PFSK-1 (cell line): ENCODE data around the gene GARS1.

Source experiments
- FOXP2 ChIP-seq: optimal IDR thresholded peaks from 2 replicates; pipeline ENCODE3; 2011; ENCODE audit warnings: borderline replicate concordance, control low read depth, inconsistent platforms; ENCODE audit not compliant: insufficient read depth; ENCODE audit errors: extremely low read length, extremely low read depth
- POLR2AphosphoS5 ChIP-seq: IDR thresholded peaks from 2 replicates; pipeline ENCODE4 v1.6.1; 2012; ENCODE audit warnings: low read depth, mild to moderate bottlenecking, control low read depth, low read length, moderate library complexity
- SIN3A ChIP-seq: IDR thresholded peaks from 2 replicates; pipeline ENCODE4 v1.6.1; 2012; ENCODE audit warnings: mild to moderate bottlenecking, low read length, moderate library complexity, borderline replicate concordance; ENCODE audit not compliant: insufficient read depth
- TAF1 ChIP-seq: IDR thresholded peaks from 2 replicates; pipeline ENCODE4 v1.6.1; 2012; ENCODE audit warnings: low read length, control low read depth, borderline replicate concordance; ENCODE audit not compliant: insufficient read depth
- TF ChIP-seq, protein P1 (sequence below), 2 experiments: IDR thresholded peaks; 2 replicates each; pipeline versions ENCODE4 v1.6.1 to v1.8.0; 2011 to 2012; ENCODE audit warnings: low read depth in 2 of 2, low read length in 2 of 2, control low read depth in 1 of 2, inconsistent platforms in 1 of 2, mild to moderate bottlenecking in 1 of 2, moderate library complexity in 1 of 2; ENCODE audit not compliant: insufficient read depth in 1 of 2

DNA sequence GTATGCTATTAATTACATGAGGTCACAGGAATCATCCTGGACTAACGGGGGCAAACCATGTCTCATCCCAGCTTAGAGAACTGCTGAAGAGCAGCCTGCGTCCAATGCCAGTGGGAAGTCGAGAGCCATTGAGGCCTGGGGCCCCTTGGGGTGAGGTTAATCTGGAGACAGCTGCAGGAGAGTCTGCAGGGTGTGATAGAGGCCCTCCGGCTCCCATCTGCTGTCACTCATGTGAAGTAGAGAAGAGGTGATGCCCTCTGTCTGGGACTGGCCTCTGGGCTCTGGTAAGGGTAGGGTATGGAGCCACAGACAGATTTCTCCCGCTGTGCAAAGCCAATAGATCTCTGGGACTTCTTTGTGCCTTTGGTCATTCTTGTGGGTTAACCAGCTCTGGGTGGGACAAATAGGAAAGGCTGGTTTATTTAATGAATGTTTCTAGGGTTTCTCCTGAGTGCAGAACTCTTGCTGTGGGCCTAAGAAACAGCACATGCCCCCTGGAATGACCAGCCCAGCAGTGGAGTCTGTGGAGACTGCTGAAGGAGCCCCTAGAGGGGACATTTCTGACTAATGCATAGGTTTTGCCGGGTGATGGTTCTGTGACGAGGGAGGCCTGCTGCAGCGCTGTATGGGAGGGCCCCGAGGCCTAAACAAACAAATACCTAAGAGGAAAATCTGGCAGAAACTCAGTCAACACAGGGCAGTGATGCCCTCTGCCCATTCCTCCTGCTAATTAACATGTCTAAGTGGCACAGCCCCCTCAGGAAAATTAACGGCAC is 53.1 kb downstream of the GARS1 start:
- TF ChIP-seq POLR2AphosphoS5 (no peak), SIN3A (no peak), TAF1 (no peak), FOXP2 (no peak)
- TF ChIP-seq, protein P1, sequence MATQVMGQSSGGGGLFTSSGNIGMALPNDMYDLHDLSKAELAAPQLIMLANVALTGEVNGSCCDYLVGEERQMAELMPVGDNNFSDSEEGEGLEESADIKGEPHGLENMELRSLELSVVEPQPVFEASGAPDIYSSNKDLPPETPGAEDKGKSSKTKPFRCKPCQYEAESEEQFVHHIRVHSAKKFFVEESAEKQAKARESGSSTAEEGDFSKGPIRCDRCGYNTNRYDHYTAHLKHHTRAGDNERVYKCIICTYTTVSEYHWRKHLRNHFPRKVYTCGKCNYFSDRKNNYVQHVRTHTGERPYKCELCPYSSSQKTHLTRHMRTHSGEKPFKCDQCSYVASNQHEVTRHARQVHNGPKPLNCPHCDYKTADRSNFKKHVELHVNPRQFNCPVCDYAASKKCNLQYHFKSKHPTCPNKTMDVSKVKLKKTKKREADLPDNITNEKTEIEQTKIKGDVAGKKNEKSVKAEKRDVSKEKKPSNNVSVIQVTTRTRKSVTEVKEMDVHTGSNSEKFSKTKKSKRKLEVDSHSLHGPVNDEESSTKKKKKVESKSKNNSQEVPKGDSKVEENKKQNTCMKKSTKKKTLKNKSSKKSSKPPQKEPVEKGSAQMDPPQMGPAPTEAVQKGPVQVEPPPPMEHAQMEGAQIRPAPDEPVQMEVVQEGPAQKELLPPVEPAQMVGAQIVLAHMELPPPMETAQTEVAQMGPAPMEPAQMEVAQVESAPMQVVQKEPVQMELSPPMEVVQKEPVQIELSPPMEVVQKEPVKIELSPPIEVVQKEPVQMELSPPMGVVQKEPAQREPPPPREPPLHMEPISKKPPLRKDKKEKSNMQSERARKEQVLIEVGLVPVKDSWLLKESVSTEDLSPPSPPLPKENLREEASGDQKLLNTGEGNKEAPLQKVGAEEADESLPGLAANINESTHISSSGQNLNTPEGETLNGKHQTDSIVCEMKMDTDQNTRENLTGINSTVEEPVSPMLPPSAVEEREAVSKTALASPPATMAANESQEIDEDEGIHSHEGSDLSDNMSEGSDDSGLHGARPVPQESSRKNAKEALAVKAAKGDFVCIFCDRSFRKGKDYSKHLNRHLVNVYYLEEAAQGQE (IDR thresholded peaks at IDR 0.05; ENCODE audit: insufficient read depth in 1 of 2, low read depth in 2 of 2, low read length in 2 of 2): no peak
